DOHH2 (cell line): Measurements from ENCODE around the gene HLA-DQB2.

Experiments
- CTCF ChIP-seq: fragments of 200-600 bp; sonication (generic); IDR thresholded peaks from one replicate; pipeline ENCODE4 v1.5.1; 2014; ENCODE audit warnings: antibody characterized with exemption, mild to moderate bottlenecking, low read depth, low read length; ENCODE audit not compliant: poor library complexity, severe bottlenecking
- EZH2phosphoT487 ChIP-seq: fragments of 200-600 bp; sonication (generic); IDR thresholded peaks from 2 replicates; pipeline ENCODE4 v1.6.1; 2017; ENCODE audit warnings: borderline replicate concordance, mild to moderate bottlenecking, antibody characterized with exemption, low read length, moderate library complexity, mixed read lengths

GRCh38 chr6:32764048-32764447 is 716 bp upstream of the HLA-DQB2 start:
- TF ChIP-seq CTCF (no peak), EZH2phosphoT487 (no peak)
